KG1 (cell line): ENCODE measurements around the gene AKAP6.

ENCODE experiments used
- DNase-seq: peaks from one replicate; lab custom pipeline; 2025; lab: John Stamatoyannopoulos, UW

Gene AKAP6

DNA sequence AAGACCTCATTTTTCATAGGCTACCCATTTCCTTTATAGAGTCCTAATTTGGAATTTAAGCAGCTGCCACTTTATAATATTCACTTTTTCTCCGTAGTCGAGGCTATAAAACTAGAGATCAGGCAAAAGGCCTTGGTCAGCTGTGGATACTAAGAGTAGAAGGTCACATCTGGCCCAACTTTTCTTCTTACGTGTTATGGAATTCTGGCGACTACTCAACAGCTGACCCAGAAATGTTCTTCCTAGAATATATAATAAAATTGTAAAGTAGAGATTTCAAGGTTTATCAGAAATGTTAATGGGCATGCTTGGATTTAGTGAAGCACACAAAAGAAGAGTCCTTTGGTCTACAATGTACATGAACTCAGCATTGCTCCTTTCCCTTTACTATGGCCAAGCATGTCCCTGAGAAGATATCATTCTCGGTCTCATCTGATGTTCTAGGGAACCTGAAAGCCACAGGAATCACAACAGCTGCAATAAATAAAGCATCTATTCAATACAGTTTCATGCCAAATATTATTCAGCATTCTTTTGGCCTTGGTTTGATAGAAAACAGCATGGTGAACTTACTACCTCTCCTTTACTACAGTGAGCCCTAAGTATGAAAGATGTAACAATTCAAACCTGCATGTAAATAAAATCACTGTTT, 348.2 kb downstream of the AKAP6 start:
- no peak for DNase-seq

DNA sequence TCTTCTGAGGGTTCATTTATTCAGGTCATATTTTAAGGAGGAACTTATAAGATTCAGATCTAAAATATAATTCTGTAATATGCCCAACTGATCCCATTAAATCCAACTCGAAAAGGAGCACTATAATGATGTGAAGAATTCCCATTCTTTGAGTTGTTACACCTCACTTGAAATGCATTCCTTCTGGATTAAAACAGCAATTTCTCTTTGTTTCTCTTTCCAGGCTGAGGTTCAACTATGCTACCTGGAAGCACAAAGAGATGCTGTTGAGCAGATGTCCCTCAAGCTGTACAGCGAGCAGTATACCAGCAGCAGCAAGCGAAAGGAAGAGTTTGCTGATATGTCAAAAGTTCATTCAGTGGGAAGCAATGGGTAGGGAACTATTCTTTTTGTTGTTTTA, 349.0 kb downstream of the AKAP6 start:
- DNase-seq, result no peak

DNA sequence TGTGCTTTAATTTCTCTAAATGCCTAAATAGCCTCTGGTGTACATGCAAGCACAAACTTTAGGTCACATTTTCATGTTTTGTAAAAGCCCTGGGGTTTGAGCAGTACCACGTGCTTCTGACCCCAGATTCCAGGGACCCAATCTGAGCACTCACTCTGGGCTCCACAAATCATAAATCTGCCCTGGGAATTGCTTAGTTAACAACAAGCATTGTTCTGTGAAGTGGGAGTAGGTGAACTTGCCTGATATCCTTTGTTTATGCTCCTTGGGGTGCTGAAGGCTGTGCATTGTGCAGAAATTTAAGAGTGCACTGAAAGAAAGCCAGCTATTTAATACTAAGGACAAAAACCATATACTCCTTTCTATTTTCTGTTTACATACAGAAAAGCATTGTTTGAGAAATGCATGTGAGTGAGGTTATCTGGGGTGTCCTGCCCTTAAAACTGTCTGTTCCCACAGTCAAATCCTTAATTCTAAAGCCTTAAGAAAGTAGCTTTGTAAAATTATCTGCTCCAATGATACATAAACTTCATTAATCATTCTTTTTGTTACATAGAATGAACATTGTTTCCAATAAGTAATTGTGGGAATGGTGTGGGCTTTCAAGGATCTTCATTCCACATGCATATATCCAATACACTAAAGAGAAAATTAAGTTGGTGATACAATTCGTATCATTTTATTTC, 351.0 kb downstream of the AKAP6 start:
- no peak for DNase-seq

DNA sequence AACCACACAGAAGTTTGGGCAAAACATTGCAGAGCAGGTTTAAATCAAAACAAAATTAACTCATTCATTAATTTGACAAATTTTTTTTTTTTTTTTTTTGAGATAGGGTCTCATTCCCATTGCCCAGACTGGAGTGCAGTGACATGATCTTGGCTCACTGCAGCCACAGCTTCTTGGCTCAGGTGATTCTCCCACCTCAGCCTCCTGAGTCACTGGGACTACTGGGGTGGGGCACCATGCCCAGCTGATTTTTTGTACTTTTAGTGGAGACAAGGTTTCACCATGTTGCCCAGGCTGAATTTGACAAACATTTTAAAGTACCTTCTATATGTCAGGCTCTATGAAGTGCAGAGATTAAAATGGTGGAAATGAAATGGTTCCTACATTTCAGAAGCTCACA, 352.5 kb downstream of the AKAP6 start:
- DNase-seq, result no peak

DNA sequence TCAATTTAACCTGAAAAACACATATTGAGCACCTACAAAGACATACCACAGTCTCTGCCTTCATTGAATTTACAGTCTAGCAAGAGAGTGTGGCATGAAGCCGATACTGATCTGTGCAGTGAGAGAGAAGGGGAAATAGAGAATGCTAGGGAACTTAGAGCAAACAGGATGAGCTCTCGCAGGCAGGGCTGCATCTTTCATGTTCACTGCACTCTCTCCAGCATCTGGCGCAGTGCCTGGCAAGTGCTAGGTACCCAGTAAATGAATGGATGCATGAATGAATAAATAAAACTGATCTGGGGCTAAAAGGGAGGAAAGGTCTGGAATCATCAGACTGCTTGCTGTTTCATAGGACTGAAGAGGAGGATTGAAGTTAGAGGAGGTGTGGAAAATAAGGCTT, 353.1 kb downstream of the AKAP6 start:
- DNase-seq, result no peak

DNA sequence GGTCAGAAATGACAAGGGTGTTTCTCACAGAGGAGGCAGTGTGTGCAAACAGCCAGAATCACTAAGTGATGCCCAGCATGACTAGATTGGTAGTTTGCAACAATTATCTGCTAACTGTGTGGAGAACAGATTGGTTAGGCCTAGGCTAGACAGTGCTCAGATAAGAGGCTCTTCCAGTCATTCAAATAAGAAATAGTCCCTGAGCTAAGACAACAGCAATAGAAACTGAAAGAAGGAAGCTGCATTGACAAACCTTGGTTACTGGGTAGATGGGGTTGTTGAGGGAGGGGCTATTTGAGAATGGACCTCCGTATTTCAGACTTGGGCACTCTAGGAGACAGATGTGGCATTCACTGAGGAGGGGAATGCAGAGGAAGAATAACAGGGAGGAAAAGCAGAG, 354.6 kb downstream of the AKAP6 start:
- DNase-seq, result no peak

DNA sequence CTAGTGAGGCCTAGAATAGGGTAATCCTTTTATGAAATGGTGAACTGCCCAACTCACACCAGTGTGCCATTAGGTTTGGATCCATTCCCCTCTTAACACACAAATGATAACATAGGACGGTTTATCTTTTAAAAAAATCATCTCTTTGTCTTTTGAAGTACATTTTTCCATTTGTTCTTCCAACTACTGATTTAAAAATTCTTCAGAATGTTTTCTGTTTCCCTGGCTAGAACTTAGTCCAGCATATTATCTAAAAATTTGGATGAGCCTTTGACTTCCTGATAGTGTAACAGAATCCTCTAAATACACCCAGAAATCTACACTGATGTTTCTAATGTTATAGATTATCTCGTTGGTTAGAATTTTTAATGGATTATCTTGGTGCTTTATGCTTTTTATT, 359.8 kb downstream of the AKAP6 start:
- no peak for DNase-seq

DNA sequence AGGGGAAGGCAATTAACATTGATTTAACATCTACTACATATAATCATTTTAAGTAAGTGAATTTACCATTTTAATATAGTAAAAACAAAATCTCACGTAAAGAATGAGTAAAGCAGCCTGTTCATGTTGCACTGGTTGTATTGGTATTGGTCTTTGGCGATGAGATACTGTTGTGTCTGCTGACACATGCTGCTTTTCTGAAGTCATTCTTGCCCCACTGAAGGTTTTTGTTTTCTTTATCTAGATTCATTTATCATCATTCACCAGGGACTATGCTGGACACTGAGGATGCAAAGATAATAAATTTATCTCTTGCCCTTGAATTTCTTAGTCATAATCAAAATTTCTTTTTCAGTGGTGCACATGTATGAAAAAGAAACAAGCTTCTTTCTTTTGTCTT, 363.3 kb downstream of the AKAP6 start:
- DNase-seq, result no peak

DNA sequence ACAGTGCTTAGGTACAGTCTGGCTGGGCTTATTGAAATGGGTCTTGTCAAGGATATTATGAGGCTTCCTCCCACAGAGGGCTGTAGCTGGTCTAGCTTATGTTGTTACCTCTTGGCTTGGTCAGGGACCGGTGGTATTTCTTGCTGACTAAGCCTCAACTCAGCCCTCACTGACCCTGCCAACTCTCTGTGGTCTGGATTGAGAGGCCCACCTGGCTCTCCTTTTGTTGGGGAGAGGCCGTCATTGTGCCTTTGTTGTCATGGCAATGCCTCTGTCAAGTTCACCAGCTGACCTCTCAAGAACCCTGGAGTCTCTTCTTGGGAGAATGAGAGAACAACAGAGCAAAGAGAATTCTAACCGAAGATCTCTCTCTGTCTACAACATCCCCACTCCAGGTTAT, 364.0 kb downstream of the AKAP6 start:
- no peak for DNase-seq

DNA sequence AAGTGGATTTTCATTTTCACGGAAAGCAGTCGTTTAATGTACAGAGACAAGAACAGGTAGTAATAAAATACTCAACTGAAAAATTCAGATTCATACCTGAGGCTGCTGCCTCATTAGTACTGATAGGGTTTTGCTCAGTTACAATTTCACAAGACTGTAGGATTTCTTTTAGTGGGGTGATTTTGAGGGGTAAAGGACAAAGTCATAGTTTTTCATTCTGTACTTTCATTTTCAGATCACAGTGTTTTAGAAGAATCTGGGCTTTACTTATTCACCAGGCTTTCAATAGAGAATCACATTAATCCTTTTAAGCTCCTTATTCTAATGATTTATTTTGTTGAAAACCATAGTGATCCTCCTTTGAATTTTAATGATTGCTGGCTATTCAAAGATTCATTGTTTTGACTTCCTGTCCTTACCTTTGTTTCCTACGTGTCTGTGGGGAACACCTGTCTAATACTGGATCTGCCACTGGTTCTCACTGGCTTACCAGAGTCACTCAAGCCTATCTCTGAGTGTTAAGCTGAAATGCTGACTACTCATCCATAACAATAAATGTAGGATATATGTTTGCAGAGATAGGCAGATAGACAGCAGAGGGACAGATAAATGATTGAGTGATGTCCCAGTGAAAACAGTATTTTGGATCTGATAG, 365.8 kb downstream of the AKAP6 start:
- DNase-seq, result no peak

DNA sequence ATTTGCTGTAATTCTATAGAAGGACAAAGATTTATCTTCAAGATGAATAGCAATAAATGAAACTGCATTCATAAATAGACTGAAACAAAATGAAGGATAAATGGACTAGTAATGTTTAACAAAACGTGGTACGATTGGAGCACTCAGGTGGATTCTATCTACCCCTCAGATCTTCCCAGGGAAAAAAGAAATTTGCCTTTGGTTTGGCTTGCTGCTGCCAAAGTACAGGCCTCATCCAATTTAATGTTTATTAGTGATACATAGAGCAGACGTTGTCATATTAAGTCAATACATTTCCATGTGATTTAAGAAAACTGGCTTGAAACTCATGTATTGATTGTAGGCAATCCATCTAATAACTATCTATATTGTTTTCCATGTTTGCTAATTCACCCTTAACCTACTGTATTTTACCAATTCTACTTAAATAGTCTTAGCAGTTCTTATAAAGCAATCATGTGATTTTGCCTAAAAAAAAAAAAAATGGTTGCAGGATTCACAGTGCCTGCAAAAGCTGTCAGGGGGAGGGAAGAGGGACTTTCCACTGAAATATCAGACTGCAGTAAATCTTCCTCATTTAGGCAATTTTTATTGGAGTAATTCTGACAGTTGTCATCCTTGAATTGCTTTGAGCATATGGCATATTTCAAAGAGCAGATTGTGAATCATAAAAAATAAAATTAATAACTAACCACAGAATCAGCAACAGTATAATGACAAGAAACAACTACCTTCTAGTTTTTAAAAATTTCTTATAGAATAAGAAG, 367.4 kb downstream of the AKAP6 start:
- no peak for DNase-seq

DNA sequence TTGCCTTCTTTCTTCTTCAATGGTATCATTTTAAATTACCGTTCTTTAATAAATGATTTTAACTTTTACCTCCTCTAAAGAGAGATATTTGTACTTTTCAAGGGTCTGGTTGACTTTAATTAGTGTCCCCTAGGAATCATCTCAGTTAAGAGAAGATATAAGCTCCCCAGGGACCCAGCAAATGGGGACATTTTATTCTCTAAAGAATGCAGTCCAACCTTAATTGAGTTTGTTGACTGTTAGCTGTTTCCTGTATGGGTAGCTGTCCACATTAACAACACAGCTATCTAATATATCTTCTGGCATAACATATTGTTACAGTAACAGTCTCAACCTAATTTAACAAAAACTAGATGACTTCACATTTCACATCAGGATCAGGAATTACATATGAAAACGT, 368.0 kb downstream of the AKAP6 start:
- DNase-seq, result no peak

DNA sequence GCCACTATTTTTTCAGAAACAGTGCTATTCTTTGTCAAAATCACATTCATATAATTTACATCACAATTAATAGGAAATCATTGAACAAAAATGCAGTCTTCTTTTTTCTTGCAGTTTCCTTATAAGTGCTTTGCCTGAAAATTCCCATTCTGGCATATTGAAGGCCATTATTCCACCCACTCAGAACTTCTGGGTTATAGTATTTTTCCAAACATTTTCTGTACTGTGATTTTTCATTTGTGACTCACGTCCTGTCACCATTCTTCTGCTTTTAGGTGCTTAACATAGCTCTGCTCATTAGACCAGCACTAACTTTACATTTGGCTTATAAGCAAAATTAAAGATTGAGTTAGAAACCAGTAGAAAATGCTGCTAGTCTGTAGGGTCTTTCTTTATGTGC, 368.6 kb downstream of the AKAP6 start:
- no peak for DNase-seq

DNA sequence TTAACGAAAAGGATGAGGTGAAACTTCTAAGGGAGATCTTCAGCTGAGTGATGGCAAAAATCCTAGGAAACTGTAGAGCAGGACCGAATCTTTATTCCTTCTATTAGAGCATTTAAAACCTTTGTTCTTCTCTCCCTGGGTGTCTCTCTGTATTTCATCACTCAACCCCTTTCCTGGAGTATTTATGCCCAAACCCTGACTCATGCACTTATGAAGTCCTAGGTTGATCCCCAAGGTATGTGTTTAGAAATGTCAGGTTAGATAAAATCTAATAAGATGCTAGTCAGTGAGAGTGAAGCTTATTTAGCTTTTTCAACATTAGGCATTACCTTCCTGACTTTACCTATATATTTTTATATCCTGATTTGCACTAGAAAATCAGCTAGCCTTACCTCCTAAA, 369.7 kb downstream of the AKAP6 start:
- no peak for DNase-seq

DNA sequence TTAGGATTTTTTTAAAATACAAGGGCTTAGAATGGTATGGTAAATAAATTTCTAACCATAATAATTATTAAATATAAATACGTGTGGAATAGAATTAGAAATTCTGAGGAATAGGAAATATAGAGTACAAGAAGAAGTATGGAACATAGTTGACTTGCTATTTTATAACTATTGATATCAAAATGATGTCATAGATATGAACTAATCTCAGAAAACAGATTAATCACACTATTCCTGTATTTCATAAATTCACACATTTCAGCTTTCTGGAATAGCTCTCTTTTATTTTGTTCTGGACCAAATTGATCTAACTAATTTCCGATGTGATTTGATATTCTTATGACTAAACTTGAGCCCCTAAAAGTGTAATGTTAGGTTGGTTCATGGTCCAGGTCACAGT, 372.4 kb downstream of the AKAP6 start:
- no peak for DNase-seq

DNA sequence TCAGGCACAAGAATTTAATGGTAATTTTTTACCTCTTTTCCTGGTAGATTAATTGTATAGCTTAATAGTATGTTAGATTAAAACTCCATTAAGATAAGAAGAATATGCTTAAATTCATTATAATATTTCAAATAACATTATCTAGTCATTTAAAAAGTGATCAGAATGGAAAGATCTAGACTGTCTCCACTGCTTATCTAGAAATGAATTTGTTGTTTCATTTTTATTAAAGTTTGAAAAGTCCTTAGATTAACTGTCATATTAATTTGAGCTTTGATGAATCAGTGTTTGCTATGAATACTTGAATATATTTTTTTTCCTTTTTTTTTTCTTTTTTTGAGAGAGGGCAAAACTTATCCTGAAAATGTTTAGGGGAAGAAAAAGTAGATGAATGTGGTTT, 373.0 kb downstream of the AKAP6 start:
- DNase-seq, result no peak

DNA sequence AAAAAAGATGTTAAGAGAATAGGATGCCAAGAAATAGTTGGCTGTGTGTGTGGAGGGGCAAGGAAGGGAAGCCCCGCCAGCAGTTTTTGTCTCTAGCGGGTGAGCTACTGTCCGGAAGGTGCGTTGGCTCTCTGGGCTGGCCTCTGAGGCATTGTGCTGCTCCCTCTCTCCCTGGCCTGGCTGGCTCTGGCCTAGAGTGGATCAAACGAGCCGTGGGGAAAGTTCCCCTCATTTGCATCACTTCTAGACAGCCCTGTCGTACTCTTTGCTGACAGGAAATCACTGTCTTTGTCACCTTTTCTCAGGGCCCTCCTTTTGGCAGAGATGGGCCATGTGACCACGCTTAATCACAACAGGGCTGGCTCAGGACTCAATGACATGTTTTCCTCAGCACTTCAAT, 373.5 kb downstream of the AKAP6 start:
- DNase-seq, result no peak

DNA sequence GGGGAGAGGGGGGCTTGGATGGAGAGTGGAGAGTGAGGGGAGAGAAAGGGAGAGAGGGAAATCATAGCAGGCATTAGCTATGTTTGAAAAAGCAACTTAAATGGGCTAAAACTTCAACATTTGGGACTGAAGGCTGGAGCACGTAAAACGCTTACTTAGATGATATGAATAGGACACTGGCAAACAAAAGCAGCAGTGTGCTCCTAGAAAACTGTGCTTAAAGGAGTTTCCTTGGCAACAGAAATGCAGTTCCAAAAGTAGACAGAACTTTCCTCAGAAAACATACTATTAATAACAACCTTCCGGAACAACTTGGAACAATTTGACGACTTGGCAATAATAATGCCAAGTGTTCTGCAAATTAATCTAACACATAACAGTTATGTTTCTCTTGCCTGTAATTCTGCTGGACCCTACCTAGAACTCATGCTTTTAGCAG, 374.1 kb downstream of the AKAP6 start:
- DNase-seq, result no peak

DNA sequence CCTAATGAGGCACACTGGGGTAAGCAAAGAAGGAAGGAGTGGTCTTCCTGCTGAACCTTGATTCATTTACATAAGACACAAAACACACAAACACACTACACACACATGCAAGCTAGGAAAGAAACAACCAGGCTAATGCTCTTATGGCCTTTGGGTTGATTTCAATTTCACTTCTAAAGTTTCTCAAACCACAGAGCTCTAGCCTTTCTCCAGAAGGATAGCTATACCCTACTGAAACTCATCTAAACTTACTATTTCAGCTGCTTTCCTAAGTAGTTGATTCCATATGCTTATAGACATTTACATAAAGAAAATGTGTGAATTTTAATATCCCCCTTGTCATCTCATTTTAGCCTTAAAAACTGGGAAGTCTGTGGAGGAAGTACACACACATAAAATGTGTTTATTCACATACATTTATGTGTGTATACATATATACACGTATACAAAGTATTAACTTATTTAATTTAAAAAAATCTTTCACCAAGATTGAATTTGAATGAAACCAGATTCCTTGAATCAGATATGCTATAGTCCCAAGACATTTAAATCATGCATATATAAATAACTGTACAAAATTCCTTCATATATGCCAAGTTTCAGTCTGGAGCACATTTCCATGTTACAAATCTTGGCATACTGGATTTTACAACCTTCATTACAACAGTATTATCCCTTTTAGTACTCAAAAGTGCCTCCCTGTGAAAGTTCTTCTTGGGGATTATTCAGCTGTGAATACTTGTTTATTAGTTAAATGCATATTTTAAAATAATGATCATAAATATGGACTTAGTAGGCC, 377.8 kb downstream of the AKAP6 start:
- no peak for DNase-seq

DNA sequence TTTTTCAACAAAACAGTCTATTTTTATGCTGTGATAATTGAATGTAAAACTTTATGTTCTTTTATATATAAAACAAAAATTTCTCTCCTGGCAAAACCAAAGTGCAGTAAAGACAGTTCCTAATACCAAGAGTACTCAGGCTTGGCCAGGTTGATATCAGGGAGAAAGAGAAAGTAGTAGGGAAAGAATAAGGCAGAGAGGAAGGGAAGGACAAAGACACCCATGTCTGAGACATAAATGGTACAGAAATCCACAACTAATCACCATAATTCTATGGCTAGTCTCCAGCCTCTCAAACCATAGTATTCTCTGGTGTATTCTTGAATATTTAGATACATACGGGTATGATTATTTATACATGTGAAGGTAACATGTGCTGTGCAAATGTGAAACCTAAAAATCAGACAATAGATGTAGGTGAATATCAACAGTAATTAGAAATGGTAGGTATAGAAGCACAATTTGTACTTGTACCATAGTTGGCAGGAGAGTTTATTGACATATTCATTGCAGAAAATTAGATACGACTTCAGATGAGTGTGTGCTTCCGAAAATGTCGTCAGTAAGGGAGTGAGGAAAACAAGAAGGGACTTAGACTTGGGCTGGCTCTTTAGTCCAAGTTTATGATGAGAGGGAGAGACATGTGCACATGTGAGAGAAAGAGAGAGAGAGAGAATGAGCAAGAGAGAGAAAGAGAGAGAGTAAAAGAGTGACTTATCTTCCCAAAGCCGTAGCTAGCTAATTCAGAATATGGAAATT, 378.8 kb downstream of the AKAP6 start:
- no peak for DNase-seq

DNA sequence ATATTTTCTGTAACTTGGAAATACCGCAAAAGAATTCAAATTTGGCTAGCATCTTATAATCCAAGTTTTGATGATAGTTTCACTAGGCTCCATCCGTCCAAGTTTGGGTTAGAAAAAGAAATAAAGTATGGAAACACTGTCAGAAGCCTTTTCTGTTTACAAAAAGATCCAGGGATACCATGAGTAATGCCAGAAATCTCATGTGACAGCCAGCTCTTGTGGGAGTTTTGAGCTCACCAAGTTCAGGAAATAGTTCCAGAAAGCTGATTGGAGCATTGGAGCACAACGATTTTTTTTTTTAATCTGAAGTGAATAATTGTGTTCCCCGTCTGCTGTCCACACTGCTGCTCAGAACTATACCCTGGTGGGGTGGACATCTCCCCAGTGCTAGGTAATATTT, 379.9 kb downstream of the AKAP6 start:
- DNase-seq, result no peak
